Smooth muscle cell of the brain vasculature (primary cell): ENCODE results near the gene ACADM.
A peak's percentile ranks its signal among the peaks of the same experiment; 100 is the strongest.
"Not testable (repeated sequence)": the region's sequence is repeated elsewhere in the genome, so short reads cannot be mapped to it uniquely, and the experiment has no call there.

Experiments used
- DNase-seq: peaks from one replicate; pipeline ENCODE4 v3.0.0-alpha.2; 2012; ENCODE audit warnings: low read depth, low spot score

Gene ACADM

GRCh38 chr1:75736016-75736415 is 11.5 kb downstream of the ACADM start:
- no peak for DNase-seq

- DNase-seq = no peak
These were observed 17.6 kb downstream of the ACADM start for GRCh38 chr1:75742047-75742625.

DNA sequence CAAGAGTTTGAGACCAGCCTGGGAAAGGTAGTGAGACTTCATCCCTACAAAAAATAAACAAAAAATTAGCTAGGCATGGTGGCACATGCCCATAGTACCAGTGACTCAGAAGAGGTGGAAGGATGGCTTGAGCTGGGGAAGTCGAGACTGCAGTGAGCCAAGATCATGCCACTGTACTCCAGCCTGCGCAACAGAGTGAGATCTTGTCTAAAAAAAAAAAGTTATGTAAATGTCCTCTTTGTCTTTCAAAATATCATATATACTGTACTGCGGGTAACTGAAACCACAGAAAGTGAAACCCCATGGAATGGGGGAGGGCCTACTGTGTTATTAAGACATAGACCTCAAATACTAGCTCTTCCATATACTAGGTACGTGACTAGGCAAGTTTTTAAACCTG is 20.8 kb downstream of the ACADM start:
- DNase-seq = no peak

DNA sequence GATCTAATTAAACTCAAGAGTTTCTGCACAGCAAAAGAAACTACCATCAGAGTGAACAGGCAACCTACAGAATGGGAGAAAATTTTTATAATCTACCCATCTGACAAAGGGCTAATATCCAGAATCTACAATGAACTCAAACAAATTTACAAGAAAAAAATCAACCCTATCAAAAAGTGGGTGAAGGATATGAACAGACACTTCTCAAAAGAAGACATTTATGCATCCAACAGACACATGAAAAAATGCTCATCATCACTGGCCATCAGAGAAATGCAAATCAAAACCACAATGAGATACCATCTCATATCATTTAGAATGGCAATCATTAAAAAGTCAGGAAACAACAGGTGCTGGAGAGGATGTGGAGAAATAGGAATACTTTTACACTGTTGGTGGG is 32.7 kb downstream of the ACADM start:
- not testable (repeated sequence) for DNase-seq

- DNase-seq = not testable (repeated sequence)
These were observed 34.0 kb downstream of the ACADM start for GRCh38 chr1:75758543-75758942.

GRCh38 chr1:75764057-75764655 is 39.6 kb downstream of the ACADM start:
- DNase-seq = no peak

- no peak for DNase-seq
These were observed 41.3 kb downstream of the ACADM start for GRCh38 chr1:75765697-75766355.

DNA sequence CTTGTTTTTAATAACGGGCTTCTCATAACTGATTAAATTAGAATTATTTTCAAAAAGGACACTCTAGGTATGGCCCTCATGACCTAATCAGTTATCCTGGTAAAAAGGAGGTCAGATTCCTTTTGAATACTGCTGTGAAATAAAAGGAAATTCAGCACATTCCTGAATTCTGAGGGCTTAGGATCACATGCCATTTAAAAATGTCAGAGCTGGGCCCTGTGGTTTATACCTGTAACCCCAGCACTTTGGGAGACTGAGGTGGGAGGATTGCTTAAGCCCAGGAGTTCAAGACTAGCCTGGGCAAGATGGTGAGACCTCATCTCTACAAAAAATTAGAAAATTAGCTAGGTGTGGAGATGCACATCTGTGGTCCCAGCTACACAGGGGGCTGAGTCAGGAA is 43.5 kb downstream of the ACADM start:
- no peak for DNase-seq

- no peak for DNase-seq
These were observed 46.3 kb downstream of the ACADM start for GRCh38 chr1:75770761-75771160.

DNA sequence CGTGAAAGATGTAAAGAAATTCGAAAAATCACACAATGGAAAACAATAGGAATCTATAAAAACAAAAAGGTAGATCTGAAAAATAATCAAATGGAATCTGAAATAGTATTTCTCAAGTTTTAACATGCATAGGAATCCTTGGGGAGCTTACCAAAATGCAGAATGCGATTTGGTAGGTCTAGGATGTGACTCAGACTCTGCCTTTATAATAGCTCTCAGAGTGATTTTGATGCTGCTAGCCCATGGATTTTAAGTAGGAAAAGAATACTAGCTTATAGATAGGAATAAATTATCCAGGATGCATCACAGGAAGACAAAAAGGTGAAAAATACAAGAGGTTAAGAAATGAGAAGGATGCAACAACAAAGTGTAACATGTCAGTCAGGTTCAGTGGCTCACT is 47.5 kb downstream of the ACADM start:
- no peak for DNase-seq

- not testable (repeated sequence) for DNase-seq
These were observed 53.3 kb downstream of the ACADM start for GRCh38 chr1:75777812-75778211.

DNA sequence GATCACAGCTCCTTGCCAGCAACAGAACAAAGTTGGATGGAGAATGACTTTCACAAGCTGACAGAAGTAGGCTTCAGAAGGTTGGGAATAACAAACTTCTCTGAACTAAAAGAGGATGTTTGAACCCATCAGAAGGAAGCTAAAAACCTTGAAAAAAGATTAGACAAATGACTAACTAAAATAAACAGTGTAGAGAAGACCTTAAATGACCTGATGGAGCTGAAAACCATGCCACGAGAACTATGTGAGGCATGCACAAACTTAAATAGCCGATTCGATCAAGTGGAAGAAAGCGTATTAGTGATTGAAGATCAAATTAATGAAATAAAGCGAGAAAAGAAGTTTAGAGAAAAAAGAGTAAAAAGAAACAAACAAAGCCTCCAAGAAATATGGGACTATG is 54.2 kb downstream of the ACADM start:
- not testable (repeated sequence) for DNase-seq

DNA sequence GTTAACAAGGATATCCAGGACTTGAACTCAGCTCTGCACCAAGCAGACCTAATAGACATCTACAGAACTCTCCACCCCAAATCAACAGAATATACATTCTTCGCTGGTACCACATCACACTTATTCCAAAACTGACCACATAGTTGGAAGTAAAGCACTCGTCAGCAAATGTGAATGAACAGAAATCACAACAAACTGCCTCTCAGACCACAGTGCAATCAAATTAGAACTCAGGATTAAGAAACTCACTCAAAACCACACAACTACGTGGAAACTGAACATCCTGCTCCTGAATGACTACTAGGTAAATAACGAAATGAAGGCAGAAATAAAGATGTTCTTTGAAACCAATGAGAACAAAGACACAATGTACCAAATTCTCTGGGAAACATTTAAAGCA is 55.7 kb downstream of the ACADM start:
- not testable (repeated sequence) for DNase-seq

GRCh38 chr1:75783920-75784319 is 59.4 kb downstream of the ACADM start:
- DNase-seq = not testable (repeated sequence)

DNA sequence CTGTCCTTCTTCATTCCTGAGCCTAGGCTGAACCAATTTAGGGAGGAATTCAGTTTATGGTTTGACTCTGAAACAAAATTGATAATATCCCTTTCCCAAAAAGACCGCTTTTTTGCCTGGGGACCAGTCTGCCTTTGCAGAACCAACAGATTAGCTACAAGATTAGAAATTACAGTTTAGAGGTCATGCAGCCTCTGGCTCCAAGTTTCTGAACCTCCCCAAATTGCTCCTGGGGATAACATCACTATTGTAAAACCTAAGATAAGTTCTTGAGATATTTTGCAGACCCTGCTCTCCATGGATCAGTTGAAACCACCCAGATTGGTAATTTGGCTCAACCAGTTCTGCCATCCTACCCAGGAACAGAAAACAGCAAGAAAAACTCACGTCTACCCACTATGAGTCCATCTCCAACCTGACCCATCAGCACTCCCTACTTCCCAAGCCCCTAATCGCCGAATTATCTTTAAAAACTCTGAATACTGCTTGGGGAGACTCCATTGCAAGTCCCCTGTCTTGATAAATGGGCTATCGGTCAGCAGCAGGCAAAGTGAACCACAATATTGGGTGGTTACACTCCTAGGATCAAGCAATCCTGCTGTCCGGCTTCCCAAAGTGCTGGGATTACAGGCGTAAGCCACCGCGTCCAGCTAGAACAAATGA is 60.9 kb downstream of the ACADM start:
- no peak for DNase-seq

DNA sequence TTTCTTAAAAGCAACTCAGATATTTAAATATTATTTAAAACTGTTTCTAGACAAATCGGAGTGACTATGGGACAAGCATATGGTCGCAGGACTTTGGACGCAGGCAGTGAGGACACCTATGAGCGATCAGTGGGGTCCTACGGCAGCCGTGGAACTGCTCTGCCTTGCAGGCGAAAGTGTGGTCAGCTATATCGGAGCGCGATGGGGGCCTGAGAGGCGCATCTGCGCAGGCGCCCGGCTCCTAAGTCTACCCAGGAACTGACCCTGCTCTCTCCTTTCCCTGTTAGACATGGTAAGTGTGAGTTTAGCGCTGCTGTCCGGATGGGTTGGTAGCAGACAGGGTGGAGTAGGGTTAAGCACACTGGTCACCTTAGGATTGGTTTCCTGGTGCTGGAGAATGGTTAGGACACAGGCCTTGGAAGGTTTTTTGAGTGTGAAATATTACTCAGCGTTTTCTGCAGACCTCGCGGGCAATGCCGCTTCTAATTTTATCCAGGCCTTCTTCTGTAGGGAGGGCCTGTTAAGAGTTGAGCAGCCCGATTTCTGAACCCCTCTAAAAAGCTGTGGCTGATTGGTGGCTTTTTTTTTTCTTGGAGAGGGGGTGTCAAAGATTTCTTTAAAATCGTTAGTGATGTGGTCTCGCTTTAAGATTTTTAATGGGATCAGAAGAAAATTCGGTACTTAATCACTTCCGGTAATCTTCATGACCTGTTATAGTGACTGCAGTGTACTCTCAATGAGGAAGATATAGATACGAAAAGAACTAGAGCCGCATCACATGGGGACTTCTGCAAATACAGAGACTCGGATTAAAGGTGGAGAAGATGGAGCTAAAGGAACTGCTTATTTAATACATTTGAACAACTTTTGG is 61.7 kb downstream of the ACADM start, which contains the start of gene RABGGTB:
TSS of gene RABGGTB (plus strand) at position 274 of the 871 bp plus-strand sequence. CDS start at position 290, 16 bp downstream.
- DNase-seq = peak; percentile 94

DNA sequence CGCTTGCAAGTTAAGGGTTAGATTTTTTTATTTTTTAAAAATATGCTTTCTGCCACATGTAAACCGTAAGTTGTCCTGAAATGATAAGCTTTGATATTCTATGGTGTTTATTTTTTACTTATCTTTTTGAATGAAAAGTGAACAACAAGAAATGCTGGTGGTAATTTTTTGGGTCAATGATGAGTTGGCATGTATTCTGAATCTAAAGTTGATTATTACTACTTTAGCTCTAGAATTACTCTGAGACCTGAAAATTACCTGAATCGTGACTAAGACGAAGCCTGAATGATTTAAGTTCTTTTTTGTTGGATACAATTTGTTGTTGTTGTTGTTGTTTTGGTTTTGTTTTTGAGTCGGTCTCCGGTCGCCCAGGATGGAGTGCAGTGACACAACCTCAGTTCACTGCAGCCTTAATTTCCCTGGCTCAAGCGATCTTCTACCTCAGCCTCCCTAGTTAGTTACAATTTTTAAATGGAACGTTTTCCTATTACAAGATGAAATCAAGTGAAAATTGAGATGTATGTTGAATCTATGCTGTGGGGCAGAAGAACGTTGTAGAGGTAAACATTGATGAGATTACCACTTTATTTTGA is 62.5 kb downstream of the ACADM start:
- DNase-seq = no peak

DNA sequence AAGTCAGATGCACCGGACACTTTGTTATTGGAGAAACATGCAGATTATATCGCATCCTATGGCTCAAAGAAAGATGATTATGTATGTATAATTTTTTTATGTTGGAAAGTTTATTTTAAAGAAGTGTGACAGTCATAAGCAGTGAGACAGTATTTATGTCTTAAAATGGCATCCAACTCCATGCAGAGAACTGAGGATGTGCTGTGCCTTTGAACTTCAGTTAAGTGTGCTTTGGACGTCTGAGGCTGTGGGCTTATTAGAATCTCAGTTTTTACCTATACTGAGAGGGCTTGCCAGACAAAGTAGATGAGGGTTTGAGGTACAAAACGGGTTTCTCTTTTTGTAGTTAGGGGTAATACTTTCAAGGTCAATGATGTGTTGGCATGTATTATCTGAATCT is 63.0 kb downstream of the ACADM start:
- no peak for DNase-seq

DNA sequence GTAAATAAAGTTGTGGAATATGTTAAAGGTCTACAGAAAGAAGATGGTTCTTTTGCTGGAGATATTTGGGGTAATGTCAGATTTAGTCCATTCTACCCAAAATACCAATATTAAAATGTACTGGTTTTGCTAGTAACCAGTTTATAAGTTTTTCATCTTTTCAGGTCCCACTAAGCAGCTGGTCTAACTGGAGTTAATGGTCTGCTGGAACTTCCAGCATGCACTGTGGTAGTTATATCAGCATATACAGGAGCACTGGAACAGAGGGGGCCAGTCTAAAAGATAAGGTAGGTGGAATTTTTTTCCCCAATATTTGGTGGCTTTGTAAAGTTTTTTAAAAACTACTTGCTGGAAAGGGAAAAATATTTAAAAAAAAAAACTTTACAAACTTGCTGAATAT is 65.5 kb downstream of the ACADM start:
- DNase-seq = no peak

DNA sequence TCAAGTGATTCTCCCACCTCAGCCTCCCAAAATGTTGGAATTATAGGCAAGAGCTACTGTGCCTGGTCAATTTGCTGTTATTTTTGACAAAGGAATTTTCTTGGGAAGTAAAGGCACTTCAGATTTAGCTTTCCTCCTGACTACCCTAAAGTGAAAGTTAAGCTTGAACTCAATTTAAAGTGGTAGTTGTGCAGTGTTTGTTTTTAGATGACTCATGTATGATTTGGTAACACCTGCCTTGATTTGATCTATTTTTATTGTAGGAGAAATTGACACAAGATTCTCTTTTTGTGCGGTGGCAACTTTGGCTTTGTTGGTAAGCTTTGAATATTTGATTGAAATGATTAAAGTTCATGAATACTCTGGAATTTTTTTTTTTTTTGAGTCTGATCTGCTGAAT is 66.5 kb downstream of the ACADM start:
- no peak for DNase-seq

GRCh38 chr1:75792091-75792490 is 67.6 kb downstream of the ACADM start:
- DNase-seq = no peak
